DOHH2 (cell line): ENCODE results near the gene CDK14.

ENCODE experiments used
- H3F3A ChIP-seq: fragments of 200-600 bp; sonication (generic), shearing (Covaris generic); 2 replicates; pipeline ENCODE4 v1.6.0; 2016; ENCODE audit warnings: antibody characterized with exemption, mild to moderate bottlenecking; ENCODE audit not compliant: control insufficient read depth, insufficient read depth
- H3K27ac ChIP-seq: fragments of 200-600 bp; sonication (generic); 2 replicates; pipeline ENCODE4 v1.5.1; 2014; ENCODE audit warnings: low read depth, mild to moderate bottlenecking, low read length, moderate library complexity
- H3K27me3 ChIP-seq: fragments of 200-600 bp; sonication (generic); 2 replicates; pipeline ENCODE4 v1.6.1; 2014; ENCODE audit warnings: mild to moderate bottlenecking, low read length, mixed read lengths; ENCODE audit not compliant: control insufficient read depth
- H3K36me3 ChIP-seq: fragments of 200-600 bp; sonication (generic); 2 replicates; pipeline ENCODE4 v1.6.1; 2014; ENCODE audit warnings: mild to moderate bottlenecking, low read length, moderate library complexity, mixed read lengths; ENCODE audit not compliant: control insufficient read depth
- H3K4me1 ChIP-seq: fragments of 200-600 bp; sonication (generic); 2 replicates; pipeline ENCODE4 v1.6.1; 2014; ENCODE audit warnings: mild to moderate bottlenecking, low read length, mixed read lengths; ENCODE audit not compliant: control insufficient read depth
- H3K4me2 ChIP-seq: fragments of 200-600 bp; sonication (generic); 2 replicates; pipeline ENCODE4 v1.6.0; 2014; ENCODE audit warnings: mild to moderate bottlenecking, low read length, moderate library complexity
- H3K4me3 ChIP-seq: fragments of 200-600 bp; sonication (generic); 2 replicates; pipeline ENCODE4 v1.5.1; 2014; ENCODE audit warnings: mild to moderate bottlenecking, low read length, mixed read lengths
- H3K79me2 ChIP-seq: fragments of 200-600 bp; sonication (generic); 2 replicates; pipeline ENCODE4 v1.6.1; 2014; ENCODE audit warnings: mild to moderate bottlenecking, low read length, mixed read lengths; ENCODE audit not compliant: control insufficient read depth
- H3K9me2 ChIP-seq: fragments of 200-600 bp; sonication (generic); replicated peaks from 2 replicates; pipeline ENCODE4 v1.6.1; 2014; ENCODE audit warnings: mild to moderate bottlenecking, low read length, mixed read lengths; ENCODE audit not compliant: control insufficient read depth
- H3K9me3 ChIP-seq: fragments of 200-600 bp; sonication (generic); 2 replicates; pipeline ENCODE4 v1.6.1; 2014; ENCODE audit warnings: antibody characterized with exemption, low read length, mixed read lengths; ENCODE audit not compliant: control insufficient read depth, insufficient read depth
- H4K20me1 ChIP-seq: fragments of 200-600 bp; sonication (generic); 2 replicates; pipeline ENCODE4 v1.6.0; 2014; ENCODE audit warnings: low read depth, mild to moderate bottlenecking, antibody characterized with exemption, low read length, moderate library complexity; ENCODE audit not compliant: control insufficient read depth, insufficient read depth
- CTCF ChIP-seq: fragments of 200-600 bp; sonication (generic); IDR thresholded peaks from one replicate; pipeline ENCODE4 v1.5.1; 2014; ENCODE audit warnings: antibody characterized with exemption, mild to moderate bottlenecking, low read depth, low read length; ENCODE audit not compliant: poor library complexity, severe bottlenecking
- EZH2phosphoT487 ChIP-seq: fragments of 200-600 bp; sonication (generic); IDR thresholded peaks from 2 replicates; pipeline ENCODE4 v1.6.1; 2017; ENCODE audit warnings: borderline replicate concordance, mild to moderate bottlenecking, antibody characterized with exemption, low read length, moderate library complexity, mixed read lengths

CDK14 gene

GRCh38 chr7:90850066-90850465 is 253.9 kb downstream of the CDK14 start:
- H3K9me3 ChIP-seq, result no peaks in the 10 kb centered on the region
- H3K4me1 ChIP-seq, result no peaks in the 10 kb centered on the region
- H3F3A ChIP-seq, result no peaks in the 10 kb centered on the region
- no peak overlapping the region for H3K27ac ChIP-seq
- no peak overlapping the region for H3K4me2 ChIP-seq
- peaks cover 31% of the 10 kb centered on the region for H3K36me3 ChIP-seq
- peaks cover 53% of the 10 kb centered on the region for H3K79me2 ChIP-seq
- no peaks in the 10 kb centered on the region for H4K20me1 ChIP-seq
- no peak overlapping the region for H3K4me3 ChIP-seq
- H3K27me3 ChIP-seq, result no peaks in the 10 kb centered on the region
- no peaks in the 10 kb centered on the region for H3K9me2 ChIP-seq
- TF ChIP-seq EZH2phosphoT487, result no peak
- no peak for TF ChIP-seq CTCF

GRCh38 chr7:90850471-90850870 is 254.3 kb downstream of the CDK14 start:
- no peaks in the 10 kb centered on the region for H3K27me3 ChIP-seq
- no peaks in the 10 kb centered on the region for H3F3A ChIP-seq
- no peaks in the 10 kb centered on the region for H3K4me1 ChIP-seq
- H3K9me3 ChIP-seq, result no peaks in the 10 kb centered on the region
- TF ChIP-seq EZH2phosphoT487 (no peak), CTCF (no peak)
- H4K20me1 ChIP-seq, result no peaks in the 10 kb centered on the region
- no peak overlapping the region for H3K4me3 ChIP-seq
- H3K36me3 ChIP-seq, result peaks cover 31% of the 10 kb centered on the region
- no peaks in the 10 kb centered on the region for H3K9me2 ChIP-seq
- H3K79me2 ChIP-seq, result peaks cover 54% of the 10 kb centered on the region
- H3K27ac ChIP-seq, result no peak overlapping the region
- no peak overlapping the region for H3K4me2 ChIP-seq

GRCh38 chr7:90853205-90853604 is 257.1 kb downstream of the CDK14 start:
- Histone ChIP-seq H3K4me2 (no peak overlapping the region), H3K27me3 (no peaks in the 10 kb centered on the region), H3K9me2 (no peaks in the 10 kb centered on the region), H3K4me1 (no peaks in the 10 kb centered on the region), H3K27ac (no peak overlapping the region), H3K79me2 (peaks cover 58% of the 10 kb centered on the region), H3K36me3 (peaks cover 22% of the 10 kb centered on the region), H3K9me3 (no peaks in the 10 kb centered on the region), H3K4me3 (no peak overlapping the region), H4K20me1 (no peaks in the 10 kb centered on the region), H3F3A (no peaks in the 10 kb centered on the region)
- TF ChIP-seq EZH2phosphoT487, result no peak
- TF ChIP-seq CTCF, result no peak
